Activated CD8-positive, alpha-beta T cell treated with anti-CD3 and anti-CD28 coated beads for 36 hours (primary cell): ENCODE measurements around the gene NEB. TPM values are rescaled to one million over a fixed set of nuclear protein-coding genes. Genes with fewer than 3 reads are reported as not detected.

ENCODE experiments used
- ATAC-seq: fragments of 200-7000 bp; cut with Tn5 transposase; one replicate; pipeline ENCODE4 v1.10.0; 2021; ENCODE audit warnings: mild to moderate bottlenecking, moderate library complexity
- CTCF ChIA-PET: fragments of 350-600 bp; sonication (Branson Sonifier 250); formaldehyde crosslinking; loops from one replicate; lab custom pipeline; 2021; ENCODE audit warnings: antibody characterized with exemption; lab: Charles Lee
- POLR2A ChIA-PET: fragments of 350-600 bp; sonication (Branson Sonifier 250); formaldehyde crosslinking; loops from one replicate; lab custom pipeline; 2021; ENCODE audit warnings: antibody characterized with exemption; lab: Charles Lee
- DNase-seq: peaks from one replicate; pipeline ENCODE4 v3.0.0-alpha.2; 2020
- H3K27ac Mint-ChIP-seq: one replicate; pipeline ENCODE4 v1.8.0; 2021; ENCODE audit warnings: mild to moderate bottlenecking, mixed read lengths
- H3K27me3 Mint-ChIP-seq: one replicate; pipeline ENCODE4 v1.8.0; 2021; ENCODE audit warnings: mixed read lengths
- H3K36me3 Mint-ChIP-seq: one replicate; pipeline ENCODE4 v1.8.0; 2021; ENCODE audit warnings: low read depth, mixed read lengths
- H3K4me1 Mint-ChIP-seq: one replicate; pipeline ENCODE4 v1.8.0; 2021; ENCODE audit warnings: low read depth, mixed read lengths
- H3K4me3 Mint-ChIP-seq: one replicate; pipeline ENCODE4 v1.8.0; 2021; ENCODE audit warnings: mild to moderate bottlenecking, moderate library complexity, mixed read lengths
- H3K9me3 Mint-ChIP-seq: one replicate; pipeline ENCODE4 v1.8.0; 2021; ENCODE audit warnings: mixed read lengths
- CTCF ChIP-seq: fragments of 200-600 bp; IDR thresholded peaks from one replicate; pipeline ENCODE4 v1.8.0; 2022; ENCODE audit warnings: antibody characterized with exemption, mild to moderate bottlenecking
- intact Hi-C: fragments of 100-400 bp; cut with micrococcal nuclease; formaldehyde crosslinking; loops from one replicate; pipeline ENCODE4 v1.10.0; 2022
- total RNA-seq, 2 experiments: library from RNA; stranded (reverse); gene quantifications; one replicate each; pipeline ENCODE4 v1.2.3, GENCODE V29; 2021

Gene NEB
- total RNA-seq, 2 experiments from 2014 or later: 0.18 to 0.34 TPM

GRCh38 chr2:151438506-151438905, 295.8 kb downstream of the NEB start:
- no peak for DNase-seq
- Mint-ChIP-seq H3K27ac (no peak overlapping the region), H3K36me3 (peaks cover 43% of the 10 kb centered on the region), H3K27me3 (no peaks in the 10 kb centered on the region), H3K9me3 (no peaks in the 10 kb centered on the region), H3K4me1 (peaks cover 2% of the 10 kb centered on the region), H3K4me3 (no peak overlapping the region)
- ATAC-seq: no peak
- ChIA-PET POLR2A (interaction anchor here (0.8 kb wide), 1 partner anchor 17 kb away, joined by 3 read pairs; no protein-coding TSS in a partner anchor), CTCF (interaction anchor here (0.7 to 2.7 kb wide), 5 partner anchors 9 to 217 kb away, joined by 3 to 26 read pairs (median 4); no protein-coding TSS in a partner anchor)
- no peak for TF ChIP-seq CTCF
- intact Hi-C loops: no loop called here

GRCh38 chr2:151437630-151438029, 296.6 kb downstream of the NEB start:
- Mint-ChIP-seq H3K4me1 (peaks cover 4% of the 10 kb centered on the region), H3K27ac (peak overlapping the region; percentile 36), H3K9me3 (no peaks in the 10 kb centered on the region), H3K36me3 (peaks cover 44% of the 10 kb centered on the region), H3K4me3 (no peak overlapping the region), H3K27me3 (no peaks in the 10 kb centered on the region)
- ChIA-PET CTCF (interaction anchor here (0.6 to 2.7 kb wide), 17 partner anchors 8 to 216 kb away, joined by 3 to 26 read pairs (median 4); no protein-coding TSS in a partner anchor), POLR2A (interaction anchor here (0.8 kb wide), 1 partner anchor 15 kb away, joined by 3 read pairs; no protein-coding TSS in a partner anchor)
- peak; percentile 90 for TF ChIP-seq CTCF
- DNase-seq (no peak), ATAC-seq (peak; percentile 42)
- intact Hi-C loops: no loop called here

Other genes starting within 250 kb of the NEB start
- 10 to 100 TPM; 78.7 to 79.9 TPM for gene ARL5A, start 93.9 kb upstream of the NEB start, total RNA-seq